IPS DF 4.7 (cell line): Measurements from ENCODE around the gene AP3B1.

ENCODE experiments used
- DNase-seq: peaks from one replicate; pipeline ENCODE4 v3.0.0-alpha.2; 2013; ENCODE audit warnings: low spot score; ENCODE audit errors: extremely low read depth

The AP3B1 gene

DNA sequence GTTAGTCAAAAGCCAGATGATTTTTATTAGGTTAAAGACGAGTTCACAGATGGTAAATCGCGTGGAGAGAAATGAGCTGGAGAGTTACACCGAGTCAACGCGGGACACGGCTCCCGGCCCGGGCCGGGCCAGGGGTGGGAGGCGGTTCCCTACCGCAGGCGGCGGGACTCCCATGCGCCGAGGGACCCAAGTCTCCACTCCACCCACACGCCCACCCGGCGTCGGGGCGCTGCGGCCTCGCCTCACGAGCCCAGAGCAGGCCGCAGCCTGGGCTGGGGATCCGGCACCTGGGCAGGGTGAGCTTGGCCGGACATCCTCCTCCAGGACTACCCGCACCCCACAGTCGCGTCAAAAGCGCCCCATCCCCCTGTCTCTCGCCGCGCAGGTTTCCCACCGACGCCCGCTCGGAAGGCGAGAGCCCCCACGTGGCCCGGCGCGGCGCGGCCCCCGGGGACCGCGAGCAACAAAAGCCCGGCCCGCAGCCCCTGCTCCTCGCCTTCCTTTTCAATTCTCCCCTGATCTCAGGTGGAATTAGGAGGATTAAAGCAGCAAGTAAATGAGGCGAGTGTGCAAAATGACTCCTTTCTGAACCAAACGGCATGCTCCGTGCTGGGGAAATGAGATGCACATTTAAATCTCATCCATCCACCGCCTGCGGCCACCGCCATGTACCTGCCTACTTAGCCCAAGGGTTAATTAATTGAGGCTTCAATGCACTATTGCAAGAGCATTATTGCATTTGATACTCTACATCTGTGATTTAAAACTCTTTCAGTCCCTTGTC lies 321.8 kb downstream of the AP3B1 start:
- DNase-seq, result no peak

DNA sequence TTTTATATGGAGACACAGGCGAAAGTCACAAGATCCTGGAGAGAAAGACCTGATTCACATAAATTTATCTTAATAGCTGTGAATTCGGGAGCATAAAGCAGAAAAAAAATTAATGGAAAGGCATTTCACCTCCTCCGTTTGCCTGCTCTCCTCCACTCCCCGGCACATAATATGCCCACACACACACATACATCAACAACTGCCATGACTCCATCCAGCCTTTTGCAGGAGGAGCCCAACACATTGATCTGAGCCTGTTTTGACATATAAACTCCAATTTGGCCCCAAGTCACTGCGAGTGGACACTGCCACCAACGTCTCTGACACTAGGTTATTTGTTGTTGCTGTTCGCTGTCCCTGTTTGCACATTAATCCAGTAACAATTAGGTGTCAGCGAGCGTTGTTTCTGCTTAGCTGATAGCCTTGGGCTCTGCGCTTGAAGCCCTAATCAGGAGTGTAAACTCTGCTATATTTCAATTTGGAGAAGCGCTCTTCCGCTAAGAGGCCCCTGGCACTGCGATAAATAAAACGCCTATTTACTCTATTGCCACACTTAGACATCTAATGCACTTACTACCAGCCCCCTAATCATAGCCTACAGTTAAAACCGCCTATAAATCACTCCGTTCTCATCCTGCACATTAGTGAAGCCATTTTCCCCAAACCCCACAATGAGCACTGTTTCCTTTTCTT lies 322.6 kb downstream of the AP3B1 start:
- DNase-seq, result no peak

DNA sequence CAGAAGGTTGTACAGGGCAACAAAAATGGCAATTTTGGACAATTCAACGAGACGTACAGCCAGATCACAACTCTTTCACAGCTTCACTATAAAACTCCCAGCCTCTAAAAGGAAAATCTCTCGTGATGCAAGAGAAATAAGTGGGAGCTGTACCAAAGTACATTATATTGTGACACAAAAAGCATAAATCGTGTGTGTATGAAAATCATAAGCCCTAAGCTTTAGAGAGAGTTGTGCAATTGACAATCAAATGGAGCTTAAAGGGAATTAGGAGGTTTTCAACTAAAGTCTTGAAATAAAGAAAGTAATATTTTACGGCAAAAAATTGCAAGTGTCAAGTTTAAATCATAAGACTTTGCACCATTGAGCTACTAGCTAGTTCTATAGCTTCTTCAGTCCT lies 323.6 kb downstream of the AP3B1 start:
- DNase-seq, result no peak

DNA sequence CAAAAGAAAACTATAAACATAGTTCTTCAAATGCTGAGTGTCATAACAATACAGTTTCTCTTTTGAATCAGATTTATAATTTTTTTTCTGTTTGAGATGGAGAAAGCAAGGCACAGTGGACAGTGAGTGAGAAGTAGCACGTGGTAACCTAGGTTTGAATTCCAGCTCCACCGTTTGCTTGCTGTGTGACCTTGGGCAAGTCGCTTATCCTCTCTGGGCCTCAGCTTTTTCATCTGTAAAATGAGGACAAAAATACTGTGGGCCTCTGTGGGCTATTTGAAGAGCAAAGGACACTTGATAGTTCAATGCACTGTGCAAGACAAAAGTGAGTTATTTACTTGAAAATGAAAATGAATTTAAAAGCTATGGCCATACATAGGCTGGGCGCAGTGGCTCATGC lies 330.7 kb downstream of the AP3B1 start:
- no peak for DNase-seq

DNA sequence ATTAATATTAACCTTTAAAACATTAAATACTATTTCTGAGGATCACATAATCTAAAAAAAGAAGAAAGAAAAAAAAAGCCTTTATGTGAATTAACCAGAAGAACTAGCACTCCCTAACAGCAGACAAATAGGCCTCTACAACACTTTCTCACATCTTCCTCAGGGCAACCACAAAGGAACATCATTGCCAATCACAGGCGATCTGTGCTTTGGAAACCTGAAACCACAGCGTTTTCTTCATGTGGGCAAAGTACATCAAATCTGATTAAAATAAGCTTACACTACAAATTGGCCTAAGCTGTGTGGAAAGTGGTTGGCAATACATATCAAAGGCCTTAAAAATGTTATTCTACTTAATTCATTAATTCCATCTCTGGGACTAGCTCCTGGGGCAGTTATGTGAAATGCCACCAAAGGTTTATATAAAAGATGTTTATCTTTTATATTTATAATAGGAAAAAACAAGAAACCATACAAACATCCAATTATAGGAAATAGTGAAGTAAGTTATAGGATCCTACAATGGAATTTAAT lies 333.6 kb downstream of the AP3B1 start:
- no peak for DNase-seq

DNA sequence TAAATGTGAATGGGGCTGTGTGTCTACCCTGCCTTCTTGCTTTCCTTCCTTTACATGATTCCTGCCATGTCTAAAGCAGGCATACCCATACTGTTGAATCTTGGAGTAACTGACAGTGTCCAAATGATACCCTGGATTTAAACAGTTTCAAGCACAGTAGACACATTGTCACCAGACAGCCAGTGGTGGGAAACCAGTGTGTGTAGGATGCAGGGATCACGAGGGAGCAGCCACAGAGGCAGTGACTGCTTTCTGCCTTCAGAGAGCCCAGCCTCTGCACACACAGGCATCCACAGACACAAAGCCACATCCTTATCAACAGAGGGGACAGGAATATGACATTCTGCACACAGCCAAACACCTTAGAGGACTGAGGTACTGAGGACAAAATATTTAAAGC lies 334.2 kb downstream of the AP3B1 start:
- DNase-seq, result no peak

DNA sequence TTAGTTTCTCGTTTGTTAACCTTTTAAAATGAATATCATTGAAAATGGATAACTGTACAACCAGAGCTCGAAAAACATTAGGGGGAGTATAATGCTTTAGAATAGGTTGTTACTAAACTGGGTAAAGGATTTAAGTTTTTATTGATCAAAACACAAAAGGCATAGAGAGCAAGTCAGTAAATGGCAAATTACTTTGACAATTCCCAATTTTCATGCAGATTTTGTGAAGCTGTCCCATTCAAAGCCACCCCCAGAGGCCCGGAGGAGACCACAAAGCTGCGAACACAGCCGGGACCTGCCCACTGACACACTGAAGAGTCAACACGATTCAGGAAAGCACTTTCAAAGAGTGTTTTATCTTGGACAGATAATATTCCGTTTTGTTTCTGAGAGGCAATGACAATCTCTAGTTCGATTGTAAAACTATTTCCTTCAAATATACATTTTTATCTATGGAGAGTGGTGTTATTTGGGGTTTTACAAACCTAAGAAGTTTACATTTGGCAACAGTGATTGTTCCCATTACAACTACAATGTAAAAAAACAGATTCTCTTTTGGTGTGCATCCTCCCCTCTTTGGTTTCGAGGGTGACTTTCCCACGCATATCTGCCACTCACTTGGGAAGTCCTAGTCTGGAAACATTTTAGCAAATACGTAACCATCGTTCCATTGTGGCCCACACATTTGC lies 335.7 kb downstream of the AP3B1 start:
- no peak for DNase-seq

DNA sequence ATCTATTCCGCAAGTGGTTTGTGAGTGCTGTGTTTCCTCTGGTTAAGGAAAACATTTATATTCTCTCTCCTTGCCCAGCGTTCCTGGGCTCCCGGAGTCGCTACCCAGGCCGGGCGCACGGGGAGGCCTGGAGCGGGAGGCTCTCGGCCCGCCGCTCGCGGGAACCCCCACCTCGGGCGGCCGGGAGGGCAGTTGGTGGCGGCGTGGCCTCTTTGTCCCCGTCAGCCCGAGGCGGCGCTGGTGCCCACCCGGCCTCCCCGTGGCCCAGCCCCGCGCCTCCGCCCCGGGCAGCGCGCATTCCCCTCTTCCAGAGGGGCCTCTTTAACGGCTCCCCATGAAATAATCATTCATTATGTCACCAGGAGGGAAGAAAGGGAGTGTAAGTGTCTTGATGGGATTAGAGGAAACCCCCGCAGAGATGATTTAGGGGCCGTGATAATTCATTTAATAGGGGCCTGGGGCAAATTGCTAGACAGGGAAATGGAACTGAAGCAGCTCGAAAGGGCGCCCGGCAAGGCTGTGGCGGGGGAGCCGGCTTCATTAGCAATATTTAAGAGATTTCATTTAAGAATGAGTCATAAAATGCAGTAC lies 336.5 kb downstream of the AP3B1 start:
- no peak for DNase-seq

DNA sequence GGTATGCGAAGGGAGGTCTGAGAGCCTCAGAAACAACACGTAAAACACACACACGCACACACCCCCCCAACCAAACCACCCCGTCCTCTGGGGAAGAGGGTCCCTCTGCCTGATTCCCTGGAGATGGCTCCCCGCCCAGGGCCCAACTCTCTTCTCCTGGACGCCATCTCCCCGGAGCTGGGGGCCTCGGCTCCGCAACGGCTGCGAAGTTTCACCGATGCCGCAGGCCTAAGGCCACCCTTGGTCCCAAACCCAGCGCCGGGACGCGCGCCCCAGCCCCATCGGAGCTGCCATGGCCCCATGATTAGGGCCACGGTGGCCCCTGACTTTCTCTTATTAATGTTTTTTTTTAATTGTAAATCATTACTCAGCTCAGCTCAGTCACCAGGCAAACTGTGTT lies 337.0 kb downstream of the AP3B1 start:
- no peak for DNase-seq

DNA sequence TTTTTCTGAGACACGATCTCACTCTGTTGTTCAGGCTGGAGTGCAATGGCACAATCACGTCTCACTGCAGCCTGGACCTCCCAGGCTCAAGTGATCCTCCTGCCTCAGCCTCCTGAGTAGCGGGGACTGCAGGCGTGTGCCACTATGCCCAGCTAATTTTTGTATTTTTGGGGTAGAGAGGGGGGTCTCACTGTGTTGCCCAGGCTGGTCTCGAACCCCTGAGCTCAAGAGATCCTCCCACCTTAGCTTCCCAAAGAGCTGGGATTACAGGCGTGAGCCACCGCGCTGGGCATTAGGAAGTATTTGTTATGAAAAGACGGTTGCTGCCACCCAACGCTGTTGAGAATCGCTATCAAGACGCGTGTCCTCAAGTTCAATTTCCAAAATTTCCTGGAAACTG lies 337.4 kb downstream of the AP3B1 start:
- no peak for DNase-seq

DNA sequence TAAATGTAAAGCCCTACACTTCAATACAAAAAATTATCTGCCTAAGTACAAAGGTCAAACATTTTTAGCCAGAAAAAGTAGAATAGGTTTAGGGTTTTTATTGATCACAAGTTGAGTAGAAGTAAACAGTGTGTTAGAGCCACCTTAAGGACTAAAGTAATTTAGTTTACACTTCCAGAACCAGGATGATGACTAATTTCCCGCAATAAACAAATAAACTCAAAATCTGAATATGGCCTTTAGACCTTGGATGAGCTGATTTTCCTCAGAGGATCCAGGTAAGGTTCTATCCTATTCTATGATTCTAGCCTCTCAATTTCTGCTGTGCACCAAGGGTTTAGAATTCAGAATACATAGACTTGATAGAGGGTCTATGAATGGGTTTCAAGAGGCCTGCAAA lies 338.9 kb downstream of the AP3B1 start:
- no peak for DNase-seq

DNA sequence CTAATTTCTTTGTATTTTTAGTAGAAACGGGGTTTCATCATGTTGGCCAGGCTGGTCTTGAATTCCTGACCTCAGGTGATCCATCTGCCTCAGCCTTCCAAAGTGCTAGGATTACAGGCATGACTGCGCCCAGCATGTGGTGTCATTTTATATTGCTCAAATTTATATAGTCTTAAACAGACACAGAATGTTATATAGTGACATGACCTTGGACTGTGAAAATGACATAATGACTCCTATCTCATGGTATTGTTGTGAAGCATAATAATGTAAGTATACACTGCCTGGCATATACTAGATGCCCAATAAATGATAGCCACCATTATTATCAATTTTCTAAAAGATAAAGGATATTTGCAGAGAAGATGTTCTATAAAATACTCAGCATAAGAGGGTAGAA lies 341.1 kb downstream of the AP3B1 start:
- no peak for DNase-seq

DNA sequence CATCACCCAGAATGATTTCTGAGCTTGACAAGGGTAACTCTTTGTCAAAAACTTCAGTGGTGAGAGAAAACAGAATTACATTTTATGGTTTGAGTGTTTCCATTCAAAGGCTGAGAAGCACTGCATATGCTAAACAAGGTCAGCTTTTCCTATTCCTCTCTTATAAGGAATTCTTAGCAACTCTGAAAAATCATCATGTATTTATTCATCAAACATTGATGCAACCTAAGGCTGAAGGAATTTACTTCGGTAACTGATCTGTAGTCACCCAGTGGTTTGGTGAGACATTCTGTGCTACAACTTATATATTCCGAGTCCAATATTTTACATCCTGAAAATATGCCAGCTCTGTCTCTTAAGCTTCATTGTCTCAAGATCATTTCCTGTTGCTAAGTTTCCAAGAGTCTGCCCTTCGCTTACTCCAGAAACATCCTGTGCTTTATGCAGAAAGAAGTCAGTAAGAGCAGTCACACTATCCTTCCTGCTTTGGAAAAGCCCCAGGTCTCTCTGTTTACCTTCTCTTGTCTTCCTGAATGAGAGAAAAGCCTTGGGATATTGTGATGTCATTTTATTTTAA lies 341.8 kb downstream of the AP3B1 start:
- no peak for DNase-seq
